Liver (tissue), 9 donors: ENCODE data around the gene TNK2. TPM values are rescaled to one million over a fixed set of nuclear protein-coding genes. Genes with fewer than 3 reads are reported as not detected.

Experiments
- DNase-seq: peaks from one replicate; pipeline ENCODE4 v3.0.0-alpha.2; 2017; ENCODE audit warnings: low spot score
- H3K27ac ChIP-seq, 2 donors: one replicate each; pipeline ENCODE4 v1.7.0; 2013; ENCODE audit warnings: inconsistent platforms in 2 of 2, low read length in 2 of 2, control low read depth in 1 of 2, low read depth in 1 of 2, mild to moderate bottlenecking in 1 of 2
- H3K27me3 ChIP-seq, 4 donors: one replicate each; pipeline versions ENCODE4 v1.6.1 to v1.7.0; 2013; ENCODE audit warnings: low read length in 3 of 4, inconsistent platforms in 1 of 4, mild to moderate bottlenecking in 1 of 4, moderate library complexity in 1 of 4; ENCODE audit not compliant: control insufficient read depth in 4 of 4, insufficient read depth in 4 of 4
- H3K36me3 ChIP-seq, 4 donors: one replicate each; pipeline versions ENCODE4 v1.6.1 to v1.7.0; 2013; ENCODE audit warnings: low read length in 3 of 4, mild to moderate bottlenecking in 3 of 4, low read depth in 1 of 4, moderate library complexity in 1 of 4; ENCODE audit not compliant: control insufficient read depth in 4 of 4, insufficient read depth in 3 of 4
- H3K4me1 ChIP-seq, 4 donors: one replicate each; pipeline versions ENCODE4 v1.6.1 to v1.7.0; 2013; ENCODE audit warnings: low read length in 3 of 4, mild to moderate bottlenecking in 3 of 4, moderate library complexity in 1 of 4; ENCODE audit not compliant: control insufficient read depth in 4 of 4, insufficient read depth in 4 of 4
- H3K4me3 ChIP-seq, 3 donors: one replicate each; pipeline versions ENCODE4 v1.6.1 to v1.7.0; 2013; ENCODE audit warnings: low read length in 3 of 3, control low read depth in 1 of 3, low read depth in 1 of 3, mild to moderate bottlenecking in 1 of 3
- H3K9ac ChIP-seq, 2 donors: one replicate each; pipeline ENCODE4 v1.7.0; 2013; ENCODE audit warnings: low read length in 2 of 2, mild to moderate bottlenecking in 2 of 2, moderate library complexity in 2 of 2, control low read depth in 1 of 2, low read depth in 1 of 2
- H3K9me3 ChIP-seq, 4 donors: one replicate each; pipeline versions ENCODE4 v1.6.1 to v1.7.0; 2013; ENCODE audit warnings: low read length in 3 of 4; ENCODE audit not compliant: control insufficient read depth in 4 of 4
- ATF3 ChIP-seq: IDR thresholded peaks from 2 replicates; pipeline ENCODE4 v1.6.1; 2016; ENCODE audit warnings: antibody characterized with exemption
- CTCF ChIP-seq: fragments of 150-350 bp; IDR thresholded peaks from 2 replicates; pipeline ENCODE4 v1.5.1; 2017; ENCODE audit warnings: improper control_type of control experiment, low read depth, low read length; ENCODE audit not compliant: missing input control
- EGR1 ChIP-seq, 2 donors: IDR thresholded peaks; 2 replicates each; pipeline ENCODE4 v1.6.1; 2016 to 2018; ENCODE audit warnings: antibody characterized with exemption in 2 of 2, low read depth in 2 of 2
- FOXA1 ChIP-seq: IDR thresholded peaks from 2 replicates; pipeline ENCODE4 v1.6.1; 2016; ENCODE audit warnings: antibody characterized with exemption
- FOXA2 ChIP-seq: IDR thresholded peaks from 2 replicates; pipeline ENCODE4 v1.6.1; 2016; ENCODE audit warnings: antibody characterized with exemption
- GABPA ChIP-seq, 2 donors: IDR thresholded peaks in 1 of 2; conservative IDR thresholded peaks in 1 of 2; 2 replicates each; pipeline ENCODE4 v1.6.1; 2016; ENCODE audit warnings: antibody characterized with exemption in 2 of 2, mild to moderate bottlenecking in 1 of 2, moderate library complexity in 1 of 2
- HNF4A ChIP-seq, 2 donors: conservative IDR thresholded peaks; 2 replicates each; pipeline ENCODE4 v1.6.1; 2016; ENCODE audit warnings: antibody characterized with exemption in 2 of 2, mild to moderate bottlenecking in 2 of 2
- HNF4G ChIP-seq: IDR thresholded peaks from 2 replicates; pipeline ENCODE4 v1.6.1; 2016; ENCODE audit warnings: antibody characterized with exemption
- JUND ChIP-seq, 2 donors: IDR thresholded peaks; 2 replicates each; pipeline ENCODE4 v1.6.1; 2016; ENCODE audit warnings: antibody characterized with exemption in 2 of 2
- MAX ChIP-seq: IDR thresholded peaks from 2 replicates; pipeline ENCODE4 v1.6.1; 2016; ENCODE audit warnings: antibody characterized with exemption
- NR2F2 ChIP-seq: IDR thresholded peaks from 2 replicates; pipeline ENCODE4 v1.6.1; 2016; ENCODE audit warnings: antibody characterized with exemption
- RAD21 ChIP-seq, 2 donors: IDR thresholded peaks; 2 replicates each; pipeline ENCODE4 v1.6.1; 2016; ENCODE audit warnings: antibody characterized with exemption in 2 of 2, mild to moderate bottlenecking in 2 of 2
- REST ChIP-seq: IDR thresholded peaks from 2 replicates; pipeline ENCODE4 v1.6.1; 2016; ENCODE audit warnings: antibody characterized with exemption, mild to moderate bottlenecking
- RXRA ChIP-seq, 2 donors: IDR thresholded peaks; 2 replicates each; pipeline ENCODE4 v1.6.1; 2017 to 2018; ENCODE audit warnings: antibody characterized with exemption in 2 of 2, mild to moderate bottlenecking in 1 of 2
- SP1 ChIP-seq: IDR thresholded peaks from 2 replicates; pipeline ENCODE4 v1.6.1; 2018; ENCODE audit warnings: antibody characterized with exemption, mild to moderate bottlenecking
- TAF1 ChIP-seq: conservative IDR thresholded peaks from 2 replicates; pipeline ENCODE4 v1.6.1; 2016; ENCODE audit warnings: antibody characterized with exemption, mild to moderate bottlenecking
- YY1 ChIP-seq: IDR thresholded peaks from 2 replicates; pipeline ENCODE4 v1.6.1; 2016; ENCODE audit warnings: antibody characterized with exemption, mild to moderate bottlenecking
- ZBTB33 ChIP-seq: IDR thresholded peaks from 2 replicates; pipeline ENCODE4 v1.6.1; 2016; ENCODE audit warnings: antibody characterized with exemption
- WGBS: extraction: QIAGEN DNeasy Blood & Tissue Kit; methylation state at CpG from one replicate; pipeline ENCODE4 v1.1.7; 2013; 5-methylcytosine and 5-hydroxymethylcytosine counted together
- polyA plus RNA-seq, 2 donors: library from polyadenylated mRNA; stranded (reverse) in 1 of 2; unstranded in 1 of 2; fragments of 200-250 nt in 1 of 2; fragments of >200 nt in 1 of 2; fragmentation: Nextera tagmentation in 1 of 2; extraction: Ambion mirVana in 1 of 2; gene quantifications; one replicate each; pipeline versions ENCODE4 v1.2.1 to v1.2.3, GENCODE V29; 2013 to 2015
- total RNA-seq, 2 donors: library from RNA; depleted of rRNA; stranded (reverse); fragments of >200 nt; gene quantifications; one replicate each; pipeline ENCODE4 v1.2.3, GENCODE V29; 2014
- donor health status: healthy.
- donor health status: healthy.
- donor health status: healthy.
- donor health status: healthy.
- donor health status: healthy.

The TNK2 gene
- total and polyA plus RNA-seq, 4 donors, result 4.0 to 12.2 (median 8.8) TPM

GRCh38 chr3:195845483-195845882, 62.9 kb downstream of the TNK2 start:
- WGBS, result 92% methylated on average over 6 of the region's 6 CpGs
- Histone ChIP-seq H3K27ac (no peak overlapping the region), H3K9me3 (no peaks in the 10 kb centered on the region), H3K9ac (no peak overlapping the region), H3K27me3 (no peaks in the 10 kb centered on the region), H3K4me1 (peaks cover 0 to 3% (median under 1%) of the 10 kb centered on the region in 4 donors), H3K36me3 (no peaks in the 10 kb centered on the region), H3K4me3 (no peak overlapping the region)
- TF ChIP-seq RXRA (IDR thresholded peaks at IDR 0.05), result no peak
- DNase-seq, result no peak

GRCh38 chr3:195844671-195845218, 63.6 kb downstream of the TNK2 start:
- Histone ChIP-seq H3K4me3 (no peak overlapping the region), H3K27me3 (no peaks in the 10 kb centered on the region), H3K4me1 (peaks cover 0 to 3% (median under 1%) of the 10 kb centered on the region in 4 donors), H3K9ac (no peak overlapping the region), H3K27ac (no peak overlapping the region), H3K36me3 (no peaks in the 10 kb centered on the region), H3K9me3 (no peaks in the 10 kb centered on the region)
- DNase-seq, result no peak
- WGBS, result 87% methylated on average over 7 of the region's 7 CpGs
- TF ChIP-seq REST, result no peak
- no peak for TF ChIP-seq CTCF
- no peak for TF ChIP-seq ZBTB33
- no peak for TF ChIP-seq HNF4G
- no peak for TF ChIP-seq NR2F2
- no peak for TF ChIP-seq TAF1
- no peak for TF ChIP-seq EGR1 (IDR thresholded peaks at IDR 0.05; ENCODE audit: low read depth in 2 of 2)
- no peak for TF ChIP-seq ATF3
- no peak for TF ChIP-seq RAD21 (IDR thresholded peaks at IDR 0.05)
- no peak for TF ChIP-seq GABPA (IDR thresholded peaks at IDR 0.05 in 1 of 2, conservative IDR thresholded peaks at IDR 0.05 in 1 of 2)
- TF ChIP-seq HNF4A (conservative IDR thresholded peaks at IDR 0.05), result no peak
- no peak for TF ChIP-seq SP1
- no peak for TF ChIP-seq RXRA (IDR thresholded peaks at IDR 0.05)
- no peak for TF ChIP-seq FOXA2
- no peak for TF ChIP-seq JUND (IDR thresholded peaks at IDR 0.05)
- TF ChIP-seq FOXA1, result no peak
- no peak for TF ChIP-seq MAX
- TF ChIP-seq YY1, result no peak
